22Rv1 (cell line): Measurements from ENCODE around the gene PSMD11.

ENCODE experiments used
- H3K27ac ChIP-seq: fragments of 450-650 bp; 2 replicates; pipeline ENCODE4 v1.5.1; 2017
- CTCF ChIP-seq: fragments of 450-650 bp; IDR thresholded peaks from 2 replicates; pipeline ENCODE4 v1.5.1; 2017; ENCODE audit warnings: mild to moderate bottlenecking
- ZFX ChIP-seq: fragments of 450-650 bp; IDR thresholded peaks from 2 replicates; pipeline ENCODE4 v1.6.1; 2017; ENCODE audit warnings: antibody characterized with exemption, borderline replicate concordance

PSMD11 gene

GRCh38 chr17:32481193-32481592 lies 36.9 kb downstream of the PSMD11 start:
- no peak for TF ChIP-seq ZFX
- TF ChIP-seq CTCF, result no peak
- no peak overlapping the region for H3K27ac ChIP-seq

GRCh38 chr17:32482568-32483320 lies 38.4 kb downstream of the PSMD11 start:
- TF ChIP-seq ZFX (no peak), CTCF (no peak)
- peak overlapping the region; percentile 46; the same call in 1 of the 2 replicates for H3K27ac ChIP-seq

GRCh38 chr17:32483451-32484019 lies 39.2 kb downstream of the PSMD11 start:
- peak overlapping the region; percentile 46; the same call in 1 of the 2 replicates for H3K27ac ChIP-seq
- peak; percentile 54 for TF ChIP-seq CTCF
- TF ChIP-seq ZFX, result no peak

GRCh38 chr17:32484041-32484461 lies 39.7 kb downstream of the PSMD11 start:
- peak overlapping the region; percentile 46; the same call in 1 of the 2 replicates for H3K27ac ChIP-seq
- TF ChIP-seq ZFX, result no peak
- TF ChIP-seq CTCF, result no peak

- TF ChIP-seq ZFX (no peak), CTCF (no peak)
- no peak overlapping the region for H3K27ac ChIP-seq
These were observed 40.3 kb downstream of the PSMD11 start for GRCh38 chr17:32484628-32485027.

GRCh38 chr17:32485261-32486110 lies 41.2 kb downstream of the PSMD11 start:
- H3K27ac ChIP-seq, result peak overlapping the region; percentile 88
- TF ChIP-seq CTCF, result no peak
- no peak for TF ChIP-seq ZFX
